Neural progenitor cell (in vitro differentiated cells): ENCODE measurements around the gene APOC3.

Experiments used
- EZH2 ChIP-seq: fragments of 200-600 bp; sonication (generic); IDR thresholded peaks from 2 replicates; pipeline ENCODE4 v1.6.1; 2017; ENCODE audit warnings: antibody characterized with exemption, mild to moderate bottlenecking, moderate library complexity
- EZH2phosphoT487 ChIP-seq: fragments of 200-600 bp; sonication (generic); IDR thresholded peaks from 2 replicates; pipeline ENCODE4 v1.6.1; 2017; ENCODE audit warnings: antibody characterized with exemption
- TF ChIP-seq, protein P1 (sequence below): fragments of 200-600 bp; sonication (generic); IDR thresholded peaks from 2 replicates; pipeline ENCODE4 v1.5.1; 2017; ENCODE audit warnings: antibody characterized with exemption, mild to moderate bottlenecking

DNA sequence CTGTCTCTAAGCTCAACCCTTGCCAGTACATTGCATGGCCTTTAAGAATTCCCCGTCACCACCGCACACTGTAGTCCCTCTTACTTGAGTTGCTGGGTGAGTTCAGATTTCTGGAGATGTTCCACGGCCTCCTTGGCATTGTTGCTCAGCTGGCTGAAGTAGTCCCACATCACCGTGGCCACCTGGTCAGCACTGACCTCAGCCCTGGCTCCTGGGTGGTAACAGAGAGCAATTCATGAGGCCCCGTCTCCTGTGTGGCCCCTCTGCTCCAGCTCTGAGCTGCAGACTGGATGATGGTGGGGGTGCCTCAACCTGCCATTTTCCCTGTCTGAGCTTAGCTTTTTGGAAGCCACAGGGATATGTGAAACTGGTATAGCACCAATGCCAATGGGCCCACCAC, 7.1 kb upstream of the APOC3 start:
- TF ChIP-seq, protein P1, sequence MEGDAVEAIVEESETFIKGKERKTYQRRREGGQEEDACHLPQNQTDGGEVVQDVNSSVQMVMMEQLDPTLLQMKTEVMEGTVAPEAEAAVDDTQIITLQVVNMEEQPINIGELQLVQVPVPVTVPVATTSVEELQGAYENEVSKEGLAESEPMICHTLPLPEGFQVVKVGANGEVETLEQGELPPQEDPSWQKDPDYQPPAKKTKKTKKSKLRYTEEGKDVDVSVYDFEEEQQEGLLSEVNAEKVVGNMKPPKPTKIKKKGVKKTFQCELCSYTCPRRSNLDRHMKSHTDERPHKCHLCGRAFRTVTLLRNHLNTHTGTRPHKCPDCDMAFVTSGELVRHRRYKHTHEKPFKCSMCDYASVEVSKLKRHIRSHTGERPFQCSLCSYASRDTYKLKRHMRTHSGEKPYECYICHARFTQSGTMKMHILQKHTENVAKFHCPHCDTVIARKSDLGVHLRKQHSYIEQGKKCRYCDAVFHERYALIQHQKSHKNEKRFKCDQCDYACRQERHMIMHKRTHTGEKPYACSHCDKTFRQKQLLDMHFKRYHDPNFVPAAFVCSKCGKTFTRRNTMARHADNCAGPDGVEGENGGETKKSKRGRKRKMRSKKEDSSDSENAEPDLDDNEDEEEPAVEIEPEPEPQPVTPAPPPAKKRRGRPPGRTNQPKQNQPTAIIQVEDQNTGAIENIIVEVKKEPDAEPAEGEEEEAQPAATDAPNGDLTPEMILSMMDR = no peak
- no peak for TF ChIP-seq EZH2
- no peak for TF ChIP-seq EZH2phosphoT487
